ENCODE results near the gene STARD7.
"Not testable (repeated sequence)": the region's sequence is repeated elsewhere in the genome, so short reads cannot be mapped to it uniquely, and the experiment has no call there.

The STARD7 gene

DNA sequence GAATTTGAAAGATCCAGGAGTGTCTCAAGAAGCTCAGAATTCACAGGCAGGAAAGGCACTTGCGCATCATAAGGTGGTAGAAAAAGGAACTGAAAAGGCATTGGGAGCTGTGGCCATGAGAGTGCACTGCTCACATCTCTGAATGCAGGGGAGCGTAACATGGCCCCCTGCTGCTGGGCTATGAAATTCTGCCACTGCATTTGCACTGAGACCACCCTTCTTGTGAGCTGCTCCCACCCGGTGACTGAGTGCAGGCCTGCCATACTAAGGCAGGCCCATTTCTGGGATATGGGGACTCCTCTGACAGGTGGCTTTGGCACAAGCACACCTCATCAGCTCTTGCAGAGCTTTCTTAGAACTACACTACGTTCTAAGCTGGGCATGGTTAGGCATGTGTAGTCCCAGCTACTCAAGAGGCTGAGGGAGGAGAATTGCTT is 25.3 kb upstream of the STARD7 start:
- no peak for DNase-seq (ENCODE audit: low read depth)

DNA sequence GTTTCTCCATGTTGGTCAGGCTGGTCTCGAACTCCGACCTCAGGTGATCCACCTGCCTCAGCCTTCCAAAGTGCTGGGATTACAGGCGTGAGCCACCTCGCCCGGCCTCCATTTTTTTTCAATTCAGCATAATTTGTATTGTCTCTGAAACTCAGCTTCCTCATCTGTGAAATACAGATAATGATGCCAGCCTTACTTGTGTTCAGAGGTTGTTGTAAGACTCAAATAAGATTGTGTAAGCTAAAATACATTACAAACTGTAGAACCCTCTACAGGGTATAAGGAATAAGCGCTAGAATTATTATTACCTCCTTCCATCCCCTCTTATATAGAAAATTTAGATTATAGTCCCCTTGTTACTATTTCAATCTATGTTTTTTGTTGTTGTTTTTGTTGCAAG is 24.8 kb upstream of the STARD7 start:
- DNase-seq (ENCODE audit: low read depth), result no peak

DNA sequence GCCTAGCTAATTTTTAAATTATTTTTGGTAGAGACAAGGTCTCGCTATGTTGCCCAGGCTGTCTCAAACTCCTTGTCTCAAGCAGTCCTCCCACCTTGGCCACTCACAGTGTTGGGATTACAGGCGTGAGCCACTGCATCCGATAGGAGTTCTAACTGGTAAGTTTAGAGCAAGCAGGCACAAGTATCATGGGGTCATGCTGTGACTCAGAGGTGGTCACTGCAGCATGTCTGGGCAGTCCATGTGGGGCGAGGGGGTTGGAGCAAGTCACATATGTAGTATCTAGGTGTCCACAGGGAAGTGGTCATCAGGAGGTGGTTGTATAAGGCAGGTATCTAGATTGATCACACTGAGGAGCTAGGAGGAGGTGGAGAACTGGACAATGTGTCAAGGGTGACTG is 22.7 kb upstream of the STARD7 start:
- no peak for DNase-seq (ENCODE audit: low read depth)

GRCh38 chr2:96225016-96225533 is 16.4 kb upstream of the STARD7 start:
- DNase-seq (ENCODE audit: low read depth), result no peak

GRCh38 chr2:96221106-96221505 is 12.5 kb upstream of the STARD7 start:
- not testable (repeated sequence) for DNase-seq (ENCODE audit: low read depth)

DNA sequence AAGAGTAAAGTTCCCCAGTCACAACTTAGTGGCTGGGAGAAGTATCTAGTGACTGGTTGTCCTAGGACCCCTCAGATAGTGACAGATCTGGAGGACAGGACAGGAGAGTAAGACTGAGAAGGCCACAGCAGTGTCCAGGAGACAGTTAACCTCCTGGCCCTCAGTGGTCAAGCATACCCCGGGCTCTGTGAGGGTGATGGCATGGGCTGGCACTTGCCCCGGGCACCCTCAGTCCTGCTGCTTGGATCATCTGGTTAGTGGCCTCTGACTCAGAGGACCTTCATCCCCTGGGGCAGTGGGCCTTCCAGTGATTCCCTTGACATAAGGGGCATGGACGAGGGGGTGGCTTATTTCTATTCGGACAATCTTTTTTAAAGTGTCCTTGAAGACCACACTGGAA is 11.3 kb upstream of the STARD7 start:
- not testable (repeated sequence) for DNase-seq (ENCODE audit: low read depth)

GRCh38 chr2:96218508-96219131 is 10.0 kb upstream of the STARD7 start:
- DNase-seq (ENCODE audit: low read depth), result no peak

DNA sequence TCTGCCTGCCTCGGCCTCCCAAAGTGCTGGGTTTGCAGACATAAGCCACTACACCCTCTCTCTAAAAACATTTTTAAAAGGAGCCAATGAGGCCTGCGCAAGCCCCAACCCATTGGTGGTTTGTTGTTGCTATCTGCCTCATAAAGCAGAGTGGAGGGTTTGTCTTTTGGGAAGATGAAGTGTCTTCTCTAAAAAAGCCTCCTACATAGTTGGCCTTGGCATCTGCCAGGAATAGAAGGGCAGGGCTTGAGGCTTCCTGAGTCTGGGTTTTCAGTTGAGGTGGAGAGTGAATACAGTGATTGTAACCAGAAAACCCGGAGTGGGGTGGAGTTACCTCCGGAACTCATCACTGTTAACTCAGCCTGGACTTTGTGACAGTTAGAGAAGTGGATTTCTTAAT is 5.9 kb upstream of the STARD7 start:
- no peak for DNase-seq (ENCODE audit: low read depth)

GRCh38 chr2:96213379-96213778 is 4.8 kb upstream of the STARD7 start:
- DNase-seq (ENCODE audit: low read depth), result no peak

DNA sequence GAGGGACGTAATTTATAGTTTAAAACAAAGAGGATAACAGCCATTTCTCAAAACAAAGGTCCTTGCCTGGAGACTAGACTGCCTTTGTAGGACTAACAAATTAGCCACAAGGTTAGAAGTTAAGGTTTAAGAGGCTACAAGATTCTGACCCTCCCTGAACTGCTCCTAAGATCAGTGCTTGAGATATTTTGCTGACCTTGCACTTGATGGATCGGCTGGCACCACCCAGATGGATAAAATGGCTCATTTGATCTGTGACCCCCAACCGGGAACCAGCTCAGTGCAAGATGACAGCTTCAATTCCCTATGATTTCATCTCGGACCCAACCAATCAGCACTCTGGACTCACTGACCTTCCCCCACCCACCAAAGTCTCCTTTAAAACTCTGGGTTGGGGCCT is 3.7 kb upstream of the STARD7 start:
- no peak for DNase-seq (ENCODE audit: low read depth)

DNA sequence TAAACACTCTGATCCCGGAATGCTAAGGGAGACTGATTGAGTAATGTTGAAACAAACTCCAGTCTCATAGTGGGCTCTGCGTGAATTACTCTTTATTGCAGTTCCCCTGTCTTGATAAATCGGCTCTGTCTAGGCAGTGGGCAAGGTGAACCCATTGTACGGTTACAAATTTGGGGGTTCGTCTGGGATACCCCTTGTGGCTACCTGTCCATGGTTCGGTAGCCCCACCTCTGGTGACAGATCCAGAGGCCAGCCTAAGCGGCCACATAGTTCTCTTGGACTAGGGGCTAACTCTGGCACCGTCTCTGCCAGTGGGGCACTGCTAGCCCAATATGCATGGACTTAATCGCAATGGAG is 1.1 kb upstream of the STARD7 start:
- no peak for DNase-seq (ENCODE audit: low read depth)

DNA sequence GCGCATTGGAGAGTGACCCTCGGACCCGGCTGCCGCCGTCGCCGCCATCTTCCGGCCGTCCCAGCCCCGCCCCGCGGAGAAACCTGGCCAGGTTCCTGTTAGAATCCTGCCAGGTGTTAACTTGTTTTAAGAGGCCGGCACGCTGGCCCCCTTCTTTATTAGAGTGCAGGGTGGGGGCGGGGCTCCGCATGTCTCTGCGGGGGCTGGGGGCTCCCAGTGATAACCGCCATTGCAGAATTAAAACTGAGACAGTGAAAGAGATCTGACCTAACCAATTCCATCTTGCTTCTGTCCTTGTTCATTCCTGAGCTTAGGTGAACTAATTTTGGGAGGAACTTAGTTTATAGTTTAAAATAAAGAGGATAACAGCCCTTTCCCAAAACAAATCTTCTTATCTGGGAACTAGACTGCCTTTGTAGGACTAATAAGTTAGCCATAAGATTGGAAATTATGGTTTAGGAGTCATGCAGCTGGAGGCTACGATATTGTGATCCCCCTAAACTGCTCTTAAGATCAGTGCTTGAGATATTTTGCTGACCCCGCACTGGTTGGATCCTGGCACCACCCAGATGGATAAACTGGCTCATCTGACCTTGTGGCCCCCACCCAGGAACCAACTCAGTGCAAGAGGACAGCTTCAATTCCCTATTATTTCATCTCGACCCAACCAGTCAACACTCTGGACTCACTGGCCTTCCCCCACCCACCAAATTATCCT is 543 bp upstream of the STARD7 start:
- DNase-seq (ENCODE audit: low read depth), result no peak

DNA sequence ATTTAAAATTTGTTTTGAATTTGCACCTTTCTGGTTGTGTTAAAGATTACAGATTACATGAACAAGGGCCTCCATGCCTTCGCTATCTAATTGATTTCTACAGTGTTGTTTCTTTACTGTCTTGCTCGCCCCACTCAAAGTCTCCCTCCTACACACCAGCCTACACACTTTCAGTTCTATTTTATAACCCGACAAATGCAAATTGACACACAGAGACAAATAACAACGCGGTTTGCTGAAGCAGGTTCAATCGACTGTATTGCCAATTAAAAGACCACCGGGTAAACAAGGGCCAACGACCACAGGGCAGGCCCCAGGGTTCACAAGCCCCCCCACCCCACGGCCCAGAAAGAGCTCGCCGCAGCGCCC is 869 bp downstream of the STARD7 start:
- DNase-seq (ENCODE audit: low read depth), result no peak

GRCh38 chr2:96207073-96207773 is 1.4 kb downstream of the STARD7 start:
- DNase-seq (ENCODE audit: low read depth), result no peak

- no peak for DNase-seq (ENCODE audit: low read depth)
Observed at GRCh38 chr2:96205888-96206287, 2.7 kb downstream of the STARD7 start.

- DNase-seq (ENCODE audit: low read depth), result no peak
Observed at GRCh38 chr2:96204836-96205624, 3.6 kb downstream of the STARD7 start.

DNA sequence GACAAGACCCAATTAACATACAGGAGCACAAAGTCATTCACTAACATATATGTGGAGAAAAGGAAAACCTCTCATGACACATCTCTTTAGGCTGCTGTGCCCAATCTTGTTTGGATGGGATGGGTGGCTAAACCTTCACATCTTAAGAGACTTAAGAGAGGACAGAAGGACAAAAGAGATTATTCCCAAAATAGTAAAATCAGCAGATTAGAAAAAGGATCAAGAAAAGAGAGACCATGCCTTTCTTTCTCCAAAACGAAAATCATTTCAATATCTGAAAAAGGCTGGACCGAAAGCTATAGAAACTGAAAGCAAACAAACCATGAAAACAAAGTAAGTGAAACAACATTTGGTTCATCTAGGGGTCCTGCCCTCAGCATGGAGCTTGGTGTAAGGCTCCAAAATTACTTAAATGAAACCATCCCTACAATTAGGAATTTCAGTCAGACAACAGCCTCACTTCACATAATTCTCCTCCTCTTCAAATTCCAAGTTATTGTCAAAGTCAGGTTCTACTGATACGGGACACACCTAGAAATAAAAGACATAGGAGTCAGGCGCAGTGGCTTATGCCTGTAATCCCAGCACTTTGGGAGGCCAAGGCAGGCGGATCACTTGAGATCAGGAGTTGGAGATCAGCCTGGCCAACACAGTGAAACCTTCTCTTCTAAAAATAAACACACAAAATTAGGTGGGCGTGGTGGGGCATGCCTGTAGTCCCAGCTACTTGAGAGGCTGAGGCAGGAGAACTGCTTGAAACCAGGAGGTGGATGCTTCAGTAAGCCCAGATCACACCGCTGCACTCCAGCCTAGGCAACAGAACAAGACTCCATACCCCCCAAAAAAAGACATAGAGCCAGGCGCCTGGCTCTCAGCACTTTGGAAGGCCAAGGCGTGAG is 5.2 kb downstream of the STARD7 start:
- DNase-seq (ENCODE audit: low read depth), result no peak

- no peak for DNase-seq (ENCODE audit: low read depth)
Observed at GRCh38 chr2:96202152-96202854, 6.3 kb downstream of the STARD7 start.

- DNase-seq (ENCODE audit: low read depth), result no peak
Observed at GRCh38 chr2:96201338-96201737, 7.3 kb downstream of the STARD7 start.

GRCh38 chr2:96198921-96199320 is 9.7 kb downstream of the STARD7 start:
- no peak for DNase-seq (ENCODE audit: low read depth)
